Aorta (tissue), 5 donors: Measurements from ENCODE around the gene OPN4. TPM values are rescaled to one million over a fixed set of nuclear protein-coding genes. Genes with fewer than 3 reads are reported as not detected.

Experiments
- ATAC-seq: fragments of 200-7000 bp; cut with Tn5 transposase; one replicate; pipeline ENCODE4 v1.9.1; 2022; ENCODE audit warnings: moderate library complexity; ENCODE audit not compliant: low FRiP score
- DNase-seq, 2 donors: peaks; one replicate each; pipeline ENCODE4 v3.0.0-alpha.2; 2020
- H3K27ac ChIP-seq, 2 donors: one replicate each; pipeline ENCODE4 v1.5.1; 2013; ENCODE audit warnings: low read length in 2 of 2, mild to moderate bottlenecking in 2 of 2, moderate library complexity in 2 of 2, control low read depth in 1 of 2, inconsistent platforms in 1 of 2, low read depth in 1 of 2
- H3K27me3 ChIP-seq, 2 donors: one replicate each; pipeline ENCODE4 v1.6.1; 2013; ENCODE audit warnings: control low read depth in 1 of 2, low read length in 1 of 2, mild to moderate bottlenecking in 1 of 2, moderate library complexity in 1 of 2; ENCODE audit not compliant: insufficient read depth in 2 of 2, control insufficient read depth in 1 of 2
- H3K36me3 ChIP-seq, 2 donors: one replicate each; pipeline ENCODE4 v1.6.1; 2013; ENCODE audit warnings: control low read depth in 1 of 2, low read length in 1 of 2, mild to moderate bottlenecking in 1 of 2; ENCODE audit not compliant: insufficient read depth in 2 of 2, control insufficient read depth in 1 of 2
- H3K4me1 ChIP-seq, 2 donors: one replicate each; pipeline ENCODE4 v1.6.1; 2013; ENCODE audit warnings: low read length in 2 of 2, control low read depth in 1 of 2, mild to moderate bottlenecking in 1 of 2, moderate library complexity in 1 of 2; ENCODE audit not compliant: insufficient read depth in 2 of 2, control insufficient read depth in 1 of 2
- H3K4me3 ChIP-seq, 2 donors: one replicate each; pipeline ENCODE4 v1.5.1; 2013; ENCODE audit warnings: low read length in 2 of 2, control low read depth in 1 of 2, mild to moderate bottlenecking in 1 of 2
- H3K9me3 ChIP-seq: one replicate; pipeline ENCODE4 v1.6.1; 2013; ENCODE audit warnings: mild to moderate bottlenecking, low read length; ENCODE audit not compliant: control insufficient read depth
- WGBS, 2 donors: extraction: QIAGEN DNeasy Blood & Tissue Kit; methylation state at CpG; one replicate each; pipeline ENCODE4 v1.1.7; 2013; 5-methylcytosine and 5-hydroxymethylcytosine counted together
- intact Hi-C, 2 donors: fragments of 100-400 bp; cut with DNase I; formaldehyde crosslinking; loops; one replicate each; pipeline versions ENCODE4 v1.14.2 to v1.15.0; 2022
- polyA plus RNA-seq, 2 donors: library from polyadenylated mRNA; stranded (reverse); fragments of 200-250 nt; gene quantifications; one replicate each; pipeline ENCODE4 v1.2.3, GENCODE V29; 2013
- total RNA-seq, 2 donors: library from RNA; stranded (reverse); fragmentation: NEBNext Ultra II Directional; extraction: Animal tissue kit (Norgen Biotek cat#: 25700); gene quantifications; one replicate each; pipeline ENCODE4 v1.2.1, GENCODE V29; 2021
- donor health status: healthy with polysubstance abuse.
- donor health status: Bipolar disorder and iron deficiency.
- donor health status: DM: no; HTN: no; CAD: no.
- donor health status: DM: no; HTN: no; CAD: no.
- donor health status: DM: yes; HTN: yes; CAD: no.

OPN4 gene
- total and polyA plus RNA-seq, 4 donors, result 0.36 TPM; not detected in 3

- no peak for ATAC-seq
- DNase-seq, result no peak
Observed at GRCh38 chr10:86628311-86628710, 26.0 kb upstream of the OPN4 start.

GRCh38 chr10:86630079-86630478, 24.3 kb upstream of the OPN4 start:
- DNase-seq (no peak), ATAC-seq (no peak)
- intact Hi-C loops, result no loop called here
- H3K9me3 ChIP-seq, result no peaks in the 10 kb centered on the region
- no peaks in the 10 kb centered on the region for H3K27me3 ChIP-seq
- no peak overlapping the region for H3K4me3 ChIP-seq
- 4 to 6% methylated on average over 2 of the region's 2 CpGs for WGBS, 2 donors
- H3K4me1 ChIP-seq, result no peaks in the 10 kb centered on the region
- no peaks in the 10 kb centered on the region for H3K36me3 ChIP-seq
- no peak overlapping the region for H3K27ac ChIP-seq

More at GRCh38 chr10:86628311-86628710, 26.0 kb upstream of the OPN4 start:
- WGBS, 2 donors, result 67 to 83% methylated on average over 2 of the region's 2 CpGs
- Histone ChIP-seq H3K27ac (no peak overlapping the region), H3K36me3 (no peaks in the 10 kb centered on the region), H3K4me3 (no peak overlapping the region), H3K9me3 (no peaks in the 10 kb centered on the region), H3K27me3 (no peaks in the 10 kb centered on the region), H3K4me1 (no peaks in the 10 kb centered on the region)
- intact Hi-C loops, result no loop called here

- ATAC-seq, result peak; percentile 73
- no peaks in the 10 kb centered on the region for H3K4me1 ChIP-seq
- peak in 1 of 2 donors; percentile 53 for DNase-seq
- H3K27me3 ChIP-seq, result no peaks in the 10 kb centered on the region
- H3K9me3 ChIP-seq, result no peaks in the 10 kb centered on the region
- no peak overlapping the region for H3K4me3 ChIP-seq
- no peaks in the 10 kb centered on the region for H3K36me3 ChIP-seq
- intact Hi-C loops, result no loop called here
- WGBS, 2 donors, result 42 to 44% methylated on average over 42 to 49 of the region's 49 CpGs
- no peak overlapping the region for H3K27ac ChIP-seq
Observed at GRCh38 chr10:86632009-86632800, 22.1 kb upstream of the OPN4 start.

- H3K4me1 ChIP-seq, result no peaks in the 10 kb centered on the region
- H3K27ac ChIP-seq, result no peak overlapping the region
- H3K27me3 ChIP-seq, result no peaks in the 10 kb centered on the region
- 62 to 73% methylated on average over 5 of the region's 5 CpGs for WGBS, 2 donors
- ATAC-seq (no peak), DNase-seq (no peak)
- no peaks in the 10 kb centered on the region for H3K9me3 ChIP-seq
- H3K36me3 ChIP-seq, result no peaks in the 10 kb centered on the region
- H3K4me3 ChIP-seq, result no peak overlapping the region
- intact Hi-C loops, result no loop called here
Observed at GRCh38 chr10:86632951-86633350, 21.4 kb upstream of the OPN4 start.

- 4 to 5% methylated on average over 2 of the region's 2 CpGs for WGBS, 2 donors
- DNase-seq (no peak), ATAC-seq (no peak)
- intact Hi-C loops, result no loop called here
- Histone ChIP-seq H3K9me3 (no peaks in the 10 kb centered on the region), H3K4me1 (no peaks in the 10 kb centered on the region), H3K27me3 (no peaks in the 10 kb centered on the region), H3K27ac (no peak overlapping the region), H3K4me3 (no peak overlapping the region), H3K36me3 (no peaks in the 10 kb centered on the region)
Observed at GRCh38 chr10:86635402-86635801, 18.9 kb upstream of the OPN4 start.

- Histone ChIP-seq H3K9me3 (no peaks in the 10 kb centered on the region), H3K36me3 (no peaks in the 10 kb centered on the region), H3K4me1 (no peaks in the 10 kb centered on the region), H3K4me3 (no peak overlapping the region), H3K27ac (no peak overlapping the region), H3K27me3 (no peaks in the 10 kb centered on the region)
- 65 to 67% methylated on average over 2 of the region's 2 CpGs for WGBS, 2 donors
- intact Hi-C loops, result no loop called here
- DNase-seq (no peak), ATAC-seq (no peak)
Observed at GRCh38 chr10:86636311-86636710, 18.0 kb upstream of the OPN4 start.

- no peaks in the 10 kb centered on the region for H3K36me3 ChIP-seq
- no peaks in the 10 kb centered on the region for H3K27me3 ChIP-seq
- intact Hi-C loops, result loop anchor here in 1 of 2 donors (5.0 kb wide), 1 partner anchor 40 kb away; no protein-coding TSS in a partner anchor
- no peaks in the 10 kb centered on the region for H3K9me3 ChIP-seq
- no peak for DNase-seq
- no peak overlapping the region for H3K4me3 ChIP-seq
- H3K4me1 ChIP-seq, result peaks cover 0 to 2% of the 10 kb centered on the region in 2 donors
- ATAC-seq, result no peak
- no peak overlapping the region for H3K27ac ChIP-seq
Observed at GRCh38 chr10:86642021-86642420, 12.3 kb upstream of the OPN4 start.

- peaks cover 0 to 2% of the 10 kb centered on the region in 2 donors for H3K4me1 ChIP-seq
- DNase-seq (no peak), ATAC-seq (no peak)
- no peak overlapping the region for H3K27ac ChIP-seq
- H3K27me3 ChIP-seq, result no peaks in the 10 kb centered on the region
- WGBS, 2 donors, result 65 to 66% methylated on average over 5 of the region's 5 CpGs
- H3K9me3 ChIP-seq, result no peaks in the 10 kb centered on the region
- H3K4me3 ChIP-seq, result no peak overlapping the region
- intact Hi-C loops, result loop anchor here in 1 of 2 donors (5.0 kb wide), 1 partner anchor 40 kb away; no protein-coding TSS in a partner anchor
- no peaks in the 10 kb centered on the region for H3K36me3 ChIP-seq
Observed at GRCh38 chr10:86642499-86642898, 11.8 kb upstream of the OPN4 start.

GRCh38 chr10:86644152-86644793, 10.1 kb upstream of the OPN4 start:
- Histone ChIP-seq H3K27ac (no peak overlapping the region), H3K9me3 (no peaks in the 10 kb centered on the region), H3K27me3 (no peaks in the 10 kb centered on the region), H3K4me3 (no peak overlapping the region), H3K4me1 (peaks cover 0 to 2% of the 10 kb centered on the region in 2 donors), H3K36me3 (no peaks in the 10 kb centered on the region)
- intact Hi-C loops, result loop anchor here in 1 of 2 donors (5.0 kb wide), 1 partner anchor 38 kb away; no protein-coding TSS in a partner anchor
- DNase-seq, result no peak
- ATAC-seq, result no peak
- 69 to 77% methylated on average over 5 of the region's 5 CpGs for WGBS, 2 donors
